CD4-positive, alpha-beta T cell (primary cell): ENCODE data around the gene CACNG6. TPM values are rescaled to one million over a fixed set of nuclear protein-coding genes. Genes with fewer than 3 reads are reported as not detected.
A peak's percentile ranks its signal among the peaks of the same experiment; 100 is the strongest.

Experiments
- ATAC-seq: fragments of 200-7000 bp; cut with Tn5 transposase; one replicate; pipeline ENCODE4 v1.10.0; 2022; ENCODE audit warnings: mild to moderate bottlenecking; ENCODE audit not compliant: poor library complexity
- CTCF ChIA-PET: fragments of 350-600 bp; sonication (Branson Sonifier 250); formaldehyde crosslinking; loops from one replicate; lab custom pipeline; 2021; ENCODE audit warnings: antibody characterized with exemption, inconsistent platforms; lab: Charles Lee
- POLR2A ChIA-PET: fragments of 350-600 bp; sonication (Branson Sonifier 250); formaldehyde crosslinking; loops from one replicate; lab custom pipeline; 2021; ENCODE audit warnings: antibody characterized with exemption, inconsistent platforms; lab: Charles Lee
- DNase-seq, 14 experiments: peaks; one replicate each; pipeline ENCODE4 v3.0.0-alpha.2; 2013 to 2020; ENCODE audit warnings: mixed read lengths in 2 of 14
- H3K27ac ChIP-seq, 2 donors: one replicate each; pipeline versions ENCODE4 v1.5.1 to v1.7.0; 2013; ENCODE audit warnings: low read length in 2 of 2, low read depth in 1 of 2, mild to moderate bottlenecking in 1 of 2
- H3K27me3 ChIP-seq, 2 experiments: 1 replicate in 1 of 2; 2 replicates in 1 of 2; pipeline versions ENCODE4 v1.6.1 to v1.7.0; 2013; ENCODE audit warnings: low read length in 2 of 2, control low read depth in 1 of 2, mild to moderate bottlenecking in 1 of 2, moderate library complexity in 1 of 2; ENCODE audit not compliant: insufficient read depth in 2 of 2, control insufficient read depth in 1 of 2
- H3K36me3 ChIP-seq: one replicate; pipeline ENCODE4 v1.6.1; 2013; ENCODE audit warnings: low read length, control low read depth; ENCODE audit not compliant: insufficient read depth
- H3K4me1 ChIP-seq: one replicate; pipeline ENCODE4 v1.6.1; 2013; ENCODE audit warnings: low read length, control low read depth; ENCODE audit not compliant: insufficient read depth
- H3K4me3 ChIP-seq: one replicate; pipeline ENCODE4 v1.5.1; 2013; ENCODE audit warnings: mild to moderate bottlenecking, low read length, moderate library complexity
- H3K9me3 ChIP-seq, 2 experiments: 1 replicate in 1 of 2; 2 replicates in 1 of 2; pipeline versions ENCODE4 v1.6.1 to v1.7.0; 2013; ENCODE audit warnings: low read length in 2 of 2, mild to moderate bottlenecking in 2 of 2, control low read depth in 1 of 2, moderate library complexity in 1 of 2; ENCODE audit not compliant: control insufficient read depth in 1 of 2, insufficient read depth in 1 of 2
- H3K27ac Mint-ChIP-seq: one replicate; pipeline ENCODE4 v1.8.0; 2020; ENCODE audit warnings: mixed read lengths
- H3K27me3 Mint-ChIP-seq: one replicate; pipeline ENCODE4 v1.8.0; 2021; ENCODE audit warnings: mixed read lengths
- H3K36me3 Mint-ChIP-seq: one replicate; pipeline ENCODE4 v1.8.0; 2021; ENCODE audit warnings: low read depth, mixed read lengths
- H3K4me1 Mint-ChIP-seq: one replicate; pipeline ENCODE4 v1.8.0; 2021; ENCODE audit warnings: low read depth, mixed read lengths
- H3K4me3 Mint-ChIP-seq: one replicate; pipeline ENCODE4 v1.8.0; 2020; ENCODE audit warnings: mild to moderate bottlenecking, mixed read lengths
- H3K9me3 Mint-ChIP-seq: one replicate; pipeline ENCODE4 v1.8.0; 2020; ENCODE audit warnings: mixed read lengths
- intact Hi-C, 2 experiments: fragments of 100-400 bp; cut with DNase I in 1 of 2; cut with micrococcal nuclease in 1 of 2; formaldehyde crosslinking; loops; one replicate each; pipeline versions ENCODE4 v1.15.1 to v1.9.0; 2023 to 2025; cut with DNase I, micrococcal nuclease
- total RNA-seq, 174 experiments: library from RNA in 2 of 174; stranded (reverse) in 2 of 174; gene quantifications; one replicate each; pipeline ENCODE4 v1.2.3 and lab custom pipeline; 2021 to 2026
- TF ChIP-seq, protein P1 (sequence below): fragments of 200-600 bp; IDR thresholded peaks from one replicate; pipeline ENCODE4 v1.8.0; 2022; ENCODE audit warnings: antibody characterized with exemption, mild to moderate bottlenecking

Gene CACNG6
- total RNA-seq, 2 experiments from 2014 or later, result not detected

DNA sequence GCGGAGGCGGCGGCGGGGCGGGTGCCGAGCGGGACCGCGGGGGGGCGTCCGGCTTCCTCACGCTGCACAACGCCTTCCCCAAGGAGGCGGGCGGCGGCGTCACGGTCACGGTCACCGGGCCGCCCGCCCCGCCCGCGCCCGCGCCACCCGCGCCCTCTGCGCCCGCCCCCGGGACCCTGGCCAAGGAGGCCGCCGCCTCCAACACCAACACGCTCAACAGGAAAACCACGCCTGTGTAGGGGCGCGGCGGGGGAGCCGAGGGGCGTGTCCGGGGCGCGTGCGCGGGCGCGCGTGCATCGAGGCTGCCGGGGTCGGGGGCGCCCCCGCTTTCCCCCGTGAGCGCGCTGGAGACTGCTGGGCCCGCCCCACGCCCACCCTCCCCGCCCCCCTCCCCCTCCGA, 8.8 kb upstream of the CACNG6 start:
- intact Hi-C loops, result loop anchor here in 1 of 2 experiments (5.0 kb wide), 1 partner anchor 80 kb away; no protein-coding TSS in a partner anchor
- CTCF ChIA-PET, result no interaction called here
- H3K36me3 Mint-ChIP-seq, result no peaks in the 10 kb centered on the region
- TF ChIP-seq, protein P1, sequence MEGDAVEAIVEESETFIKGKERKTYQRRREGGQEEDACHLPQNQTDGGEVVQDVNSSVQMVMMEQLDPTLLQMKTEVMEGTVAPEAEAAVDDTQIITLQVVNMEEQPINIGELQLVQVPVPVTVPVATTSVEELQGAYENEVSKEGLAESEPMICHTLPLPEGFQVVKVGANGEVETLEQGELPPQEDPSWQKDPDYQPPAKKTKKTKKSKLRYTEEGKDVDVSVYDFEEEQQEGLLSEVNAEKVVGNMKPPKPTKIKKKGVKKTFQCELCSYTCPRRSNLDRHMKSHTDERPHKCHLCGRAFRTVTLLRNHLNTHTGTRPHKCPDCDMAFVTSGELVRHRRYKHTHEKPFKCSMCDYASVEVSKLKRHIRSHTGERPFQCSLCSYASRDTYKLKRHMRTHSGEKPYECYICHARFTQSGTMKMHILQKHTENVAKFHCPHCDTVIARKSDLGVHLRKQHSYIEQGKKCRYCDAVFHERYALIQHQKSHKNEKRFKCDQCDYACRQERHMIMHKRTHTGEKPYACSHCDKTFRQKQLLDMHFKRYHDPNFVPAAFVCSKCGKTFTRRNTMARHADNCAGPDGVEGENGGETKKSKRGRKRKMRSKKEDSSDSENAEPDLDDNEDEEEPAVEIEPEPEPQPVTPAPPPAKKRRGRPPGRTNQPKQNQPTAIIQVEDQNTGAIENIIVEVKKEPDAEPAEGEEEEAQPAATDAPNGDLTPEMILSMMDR, result no peak
- POLR2A ChIA-PET, result no interaction called here
- peaks cover 0 to 47% of the 10 kb centered on the region in 2 experiments for H3K9me3 ChIP-seq
- H3K4me1 Mint-ChIP-seq, result peaks cover 34% of the 10 kb centered on the region
- H3K27me3 Mint-ChIP-seq, result peaks cover 41% of the 10 kb centered on the region
- H3K27ac Mint-ChIP-seq, result no peak overlapping the region
- peak in 6 of 14 experiments; percentile 5 to 41 (median 18) for DNase-seq
- H3K9me3 Mint-ChIP-seq, result no peaks in the 10 kb centered on the region
- no peak overlapping the region for H3K4me3 ChIP-seq
- no peak overlapping the region for H3K4me3 Mint-ChIP-seq
- H3K4me1 ChIP-seq, result peaks cover 29% of the 10 kb centered on the region
- H3K36me3 ChIP-seq, result no peaks in the 10 kb centered on the region
- peaks cover 53 to 58% of the 10 kb centered on the region in 2 experiments for H3K27me3 ChIP-seq
- H3K27ac ChIP-seq, result no peak overlapping the region
- ATAC-seq, result no peak

DNA sequence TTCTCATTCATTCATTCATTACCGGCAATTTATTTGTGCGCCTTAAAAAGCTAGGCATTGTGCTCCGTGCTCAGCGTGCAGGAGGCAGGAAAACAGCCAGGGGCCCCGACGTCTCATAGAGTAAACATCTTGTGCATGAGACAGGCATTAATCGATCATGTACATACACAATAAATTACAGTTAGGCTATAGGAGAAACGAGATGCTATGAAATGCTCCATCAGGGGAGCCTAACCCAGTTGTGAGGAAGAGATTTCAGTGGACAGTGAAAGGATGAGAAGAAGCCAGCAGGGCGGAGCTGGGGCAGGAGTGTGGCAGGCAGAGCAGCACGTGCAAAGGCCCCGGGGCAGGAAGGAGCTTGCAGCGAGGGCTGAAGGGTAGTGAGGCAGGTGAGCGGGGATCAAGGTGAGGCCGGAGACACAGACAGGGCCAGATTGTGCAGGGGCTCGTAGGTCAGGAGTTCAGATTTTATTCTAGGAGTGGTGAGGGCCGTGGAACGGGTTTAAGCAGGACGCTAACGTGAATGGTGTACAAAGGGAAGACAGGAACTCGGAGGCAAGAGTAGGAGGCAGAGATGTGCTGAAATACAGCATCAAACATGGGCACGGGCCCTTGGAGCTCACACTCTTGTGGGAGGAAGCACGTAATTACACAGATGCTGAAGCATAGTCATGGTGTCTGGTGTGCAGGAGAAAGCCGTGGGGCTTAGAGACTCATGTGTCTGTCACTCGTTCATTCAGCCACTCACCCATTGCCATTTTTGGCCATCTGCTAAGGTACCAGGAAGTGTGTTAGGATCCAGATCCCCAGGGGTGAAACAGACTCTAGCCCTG, 7.8 kb upstream of the CACNG6 start:
- no peak overlapping the region for H3K4me3 ChIP-seq
- H3K36me3 Mint-ChIP-seq, result no peaks in the 10 kb centered on the region
- H3K27me3 Mint-ChIP-seq, result peaks cover 31% of the 10 kb centered on the region
- no peaks in the 10 kb centered on the region for H3K9me3 Mint-ChIP-seq
- peaks cover 27% of the 10 kb centered on the region for H3K4me1 Mint-ChIP-seq
- peaks cover 45 to 50% of the 10 kb centered on the region in 2 experiments for H3K27me3 ChIP-seq
- TF ChIP-seq, protein P1, result no peak
- no peak overlapping the region for H3K4me3 Mint-ChIP-seq
- H3K27ac Mint-ChIP-seq, result no peak overlapping the region
- H3K36me3 ChIP-seq, result no peaks in the 10 kb centered on the region
- peaks cover 0 to 37% of the 10 kb centered on the region in 2 experiments for H3K9me3 ChIP-seq
- peaks cover 19% of the 10 kb centered on the region for H3K4me1 ChIP-seq
- CTCF ChIA-PET, result no interaction called here
- intact Hi-C loops, result loop anchor here in 1 of 2 experiments (5.0 kb wide), 1 partner anchor 81 kb away; no protein-coding TSS in a partner anchor
- DNase-seq, result no peak
- POLR2A ChIA-PET, result no interaction called here
- H3K27ac ChIP-seq, result no peak overlapping the region
- no peak for ATAC-seq

DNA sequence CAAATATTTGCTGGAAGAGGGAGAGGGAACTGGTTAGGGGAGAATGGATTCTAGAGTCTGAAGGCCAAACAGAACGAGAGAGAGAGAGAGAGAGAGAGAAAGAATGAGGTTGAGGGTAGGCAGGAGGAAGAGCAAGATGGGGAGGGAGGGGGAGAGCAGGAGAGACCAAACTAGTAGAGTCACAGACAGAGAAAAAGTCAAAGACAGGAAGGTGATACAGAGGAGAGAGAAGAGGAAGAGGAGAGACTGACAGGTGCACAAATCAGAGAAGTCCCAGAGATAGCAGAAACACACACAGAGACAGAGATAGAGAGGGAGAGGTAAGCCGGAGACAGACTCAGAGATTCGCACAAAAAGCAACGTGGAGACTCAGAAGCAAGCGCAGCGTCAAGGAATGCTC, 5.6 kb upstream of the CACNG6 start:
- H3K27me3 Mint-ChIP-seq, result peaks cover 20% of the 10 kb centered on the region
- intact Hi-C loops, result no loop called here
- no peaks in the 10 kb centered on the region for H3K36me3 Mint-ChIP-seq
- no peak overlapping the region for H3K27ac Mint-ChIP-seq
- TF ChIP-seq, protein P1, result no peak
- Histone ChIP-seq H3K4me3 (no peak overlapping the region), H3K27me3 (peaks cover 28 to 32% of the 10 kb centered on the region in 2 experiments), H3K36me3 (no peaks in the 10 kb centered on the region), H3K9me3 (peaks cover 0 to 28% of the 10 kb centered on the region in 2 experiments), H3K27ac (no peak overlapping the region), H3K4me1 (peaks cover 6% of the 10 kb centered on the region)
- POLR2A ChIA-PET, result no interaction called here
- H3K4me1 Mint-ChIP-seq, result peaks cover 8% of the 10 kb centered on the region
- no peak overlapping the region for H3K4me3 Mint-ChIP-seq
- H3K9me3 Mint-ChIP-seq, result no peaks in the 10 kb centered on the region
- no peak for DNase-seq
- ATAC-seq, result no peak
- CTCF ChIA-PET, result no interaction called here
